Fibroblast of pulmonary artery (primary cell): Measurements from ENCODE around the gene TNNC2.
"Not testable (repeated sequence)": the region's sequence is repeated elsewhere in the genome, so short reads cannot be mapped to it uniquely, and the experiment has no call there.

ENCODE experiments used
- DNase-seq: peaks from one replicate; pipeline ENCODE4 v3.0.0-alpha.2; 2010; ENCODE audit warnings: low read depth
- H3K4me3 ChIP-seq: replicated peaks from 2 replicates; pipeline ENCODE4 v1.5.1; 2011; ENCODE audit warnings: low read depth, mild to moderate bottlenecking, control low read depth, low read length, moderate library complexity
- TF ChIP-seq, protein P1 (sequence below): IDR thresholded peaks from 2 replicates; pipeline ENCODE4 v1.5.1; 2011; ENCODE audit warnings: mild to moderate bottlenecking, control low read depth, low read length, inconsistent platforms; ENCODE audit errors: missing control alignments

Gene TNNC2

DNA sequence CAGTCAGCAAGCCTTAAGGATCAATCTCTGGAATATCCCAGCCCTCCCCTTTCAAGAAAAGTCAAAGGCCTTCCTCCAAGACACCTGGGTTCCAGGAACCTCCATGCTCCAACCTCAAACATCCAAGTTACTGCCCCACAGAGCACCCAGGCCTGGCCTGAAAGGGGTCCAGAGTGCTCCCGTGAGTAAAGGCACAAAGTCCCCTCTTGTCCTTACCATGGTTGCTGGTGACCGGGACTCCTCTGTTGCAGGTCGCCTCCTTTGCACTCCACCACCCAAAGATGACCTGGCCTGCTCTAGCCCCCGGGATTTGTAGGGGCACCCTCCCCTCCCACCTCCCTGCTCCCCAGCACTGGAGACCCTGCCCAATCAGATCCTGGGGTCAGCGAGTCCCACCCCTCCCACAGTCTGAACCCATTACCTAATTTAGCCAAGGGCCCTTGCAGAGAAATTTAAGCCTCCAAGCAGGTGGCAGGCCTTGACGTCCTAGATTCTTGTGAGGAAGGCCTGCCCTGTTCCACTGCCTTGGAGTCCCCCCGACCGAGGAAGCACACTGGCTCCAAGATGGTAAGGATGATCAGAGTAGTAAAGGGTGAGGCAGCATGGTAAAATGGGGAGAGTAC, at the start of gene TNNC2:
Gene TNNC2, minus strand, starts transcription at position 283 of the 623 bp plus-strand sequence. Its CDS starts 64 bp downstream, at position 219.
- H3K4me3 ChIP-seq, result no peak within 1 kb of the TSS
- DNase-seq, result no peak
- TF ChIP-seq, protein P1, sequence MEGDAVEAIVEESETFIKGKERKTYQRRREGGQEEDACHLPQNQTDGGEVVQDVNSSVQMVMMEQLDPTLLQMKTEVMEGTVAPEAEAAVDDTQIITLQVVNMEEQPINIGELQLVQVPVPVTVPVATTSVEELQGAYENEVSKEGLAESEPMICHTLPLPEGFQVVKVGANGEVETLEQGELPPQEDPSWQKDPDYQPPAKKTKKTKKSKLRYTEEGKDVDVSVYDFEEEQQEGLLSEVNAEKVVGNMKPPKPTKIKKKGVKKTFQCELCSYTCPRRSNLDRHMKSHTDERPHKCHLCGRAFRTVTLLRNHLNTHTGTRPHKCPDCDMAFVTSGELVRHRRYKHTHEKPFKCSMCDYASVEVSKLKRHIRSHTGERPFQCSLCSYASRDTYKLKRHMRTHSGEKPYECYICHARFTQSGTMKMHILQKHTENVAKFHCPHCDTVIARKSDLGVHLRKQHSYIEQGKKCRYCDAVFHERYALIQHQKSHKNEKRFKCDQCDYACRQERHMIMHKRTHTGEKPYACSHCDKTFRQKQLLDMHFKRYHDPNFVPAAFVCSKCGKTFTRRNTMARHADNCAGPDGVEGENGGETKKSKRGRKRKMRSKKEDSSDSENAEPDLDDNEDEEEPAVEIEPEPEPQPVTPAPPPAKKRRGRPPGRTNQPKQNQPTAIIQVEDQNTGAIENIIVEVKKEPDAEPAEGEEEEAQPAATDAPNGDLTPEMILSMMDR, result no peak

DNA sequence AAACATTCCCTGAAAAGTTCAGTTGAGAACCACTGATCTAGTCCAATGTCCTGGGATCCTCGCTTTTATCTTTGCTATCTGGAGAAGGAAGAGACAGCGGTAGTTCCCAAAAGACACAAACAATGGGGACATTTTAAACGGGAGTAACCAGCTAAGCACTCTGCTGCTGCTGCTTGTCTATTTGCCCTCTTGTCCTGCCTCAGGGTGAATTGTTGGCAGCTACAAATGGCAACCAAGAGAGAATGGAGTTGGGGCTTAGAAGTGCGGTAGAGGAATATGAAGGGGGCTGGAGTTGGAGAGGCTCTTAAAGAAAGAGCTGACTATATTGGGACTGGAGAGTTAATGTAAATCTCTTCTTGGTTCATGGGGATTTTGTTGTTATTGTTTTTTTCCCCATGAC, 47.5 kb upstream of the TNNC2 start:
- no peak overlapping the region for H3K4me3 ChIP-seq
- TF ChIP-seq, protein P1, result no peak

DNA sequence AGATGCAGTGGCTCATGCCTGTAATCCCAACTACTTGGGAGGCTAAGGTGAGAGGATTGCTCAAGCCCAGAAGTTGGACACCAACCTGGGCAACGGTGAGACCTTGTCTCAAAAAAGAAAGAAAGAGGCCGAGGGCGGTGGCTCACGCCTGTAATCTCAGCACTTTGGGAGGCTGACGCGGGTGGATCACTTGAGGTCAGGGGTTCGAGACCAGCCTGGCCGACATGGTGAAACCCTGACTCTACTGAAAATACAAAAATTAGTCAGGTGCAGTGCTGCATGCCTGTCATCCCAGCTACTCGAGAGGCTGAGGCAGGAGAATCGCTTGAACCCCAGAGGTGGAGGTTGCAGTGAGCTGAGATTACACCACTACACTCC, 47.0 kb upstream of the TNNC2 start:
- H3K4me3 ChIP-seq, DNase-seq: not testable (repeated sequence)

More for the DNA sequence above, 47.5 kb upstream of the TNNC2 start:
- DNase-seq, result no peak

DNA sequence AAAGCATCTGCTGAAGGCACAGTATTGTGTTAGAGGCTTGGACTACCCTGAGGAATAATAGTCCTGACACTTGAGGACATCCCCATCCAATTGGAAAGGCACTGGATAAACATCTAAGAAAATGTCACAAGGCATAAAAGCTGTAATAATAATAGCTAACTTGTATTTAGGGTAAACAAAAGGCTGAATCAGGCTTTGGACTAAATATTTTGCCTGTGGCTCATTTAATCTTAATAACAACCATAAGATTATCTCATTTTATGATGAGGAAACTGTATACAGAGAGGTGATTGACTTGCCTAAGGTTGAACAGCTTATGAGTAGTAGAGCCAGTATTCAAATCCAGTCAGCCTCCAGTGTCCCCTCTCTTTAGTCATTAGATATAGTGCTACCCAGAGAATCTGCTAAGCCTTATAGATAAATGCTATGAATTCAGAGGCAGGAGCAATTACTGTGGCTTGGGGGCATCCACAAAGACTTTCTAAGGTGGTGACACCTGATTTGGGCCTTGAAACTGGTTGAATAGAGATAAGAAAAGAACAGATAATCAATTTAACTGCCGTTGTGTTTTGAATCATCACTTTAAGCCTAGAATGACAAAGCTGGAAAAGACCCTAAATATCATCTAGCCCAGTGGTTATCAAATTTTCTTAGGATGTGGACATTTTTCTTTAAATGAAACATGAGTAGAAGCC, 46.4 kb upstream of the TNNC2 start:
- TF ChIP-seq, protein P1, result no peak
- H3K4me3 ChIP-seq, result no peak overlapping the region
- DNase-seq, result no peak

DNA sequence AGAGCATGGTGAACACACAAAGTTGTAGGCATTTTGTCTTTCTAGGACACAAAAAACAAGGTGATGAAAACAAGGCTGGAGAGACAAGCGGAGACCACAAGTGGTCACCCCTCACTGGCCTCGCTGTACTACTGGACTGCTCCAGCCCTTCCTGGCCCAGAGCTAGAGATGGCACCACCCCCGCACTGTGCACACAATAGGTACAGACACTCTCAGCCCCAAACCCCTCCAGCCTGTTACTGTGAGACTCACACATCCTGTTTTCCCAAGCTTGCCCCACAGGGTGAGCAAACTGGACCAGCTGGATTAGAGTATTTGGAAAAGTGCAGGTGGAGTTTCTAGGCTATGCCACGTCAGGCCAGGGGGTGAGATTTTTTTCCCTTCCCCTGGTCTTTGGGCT, 45.5 kb upstream of the TNNC2 start:
- TF ChIP-seq, protein P1, result no peak
- no peak for DNase-seq
- no peak overlapping the region for H3K4me3 ChIP-seq

DNA sequence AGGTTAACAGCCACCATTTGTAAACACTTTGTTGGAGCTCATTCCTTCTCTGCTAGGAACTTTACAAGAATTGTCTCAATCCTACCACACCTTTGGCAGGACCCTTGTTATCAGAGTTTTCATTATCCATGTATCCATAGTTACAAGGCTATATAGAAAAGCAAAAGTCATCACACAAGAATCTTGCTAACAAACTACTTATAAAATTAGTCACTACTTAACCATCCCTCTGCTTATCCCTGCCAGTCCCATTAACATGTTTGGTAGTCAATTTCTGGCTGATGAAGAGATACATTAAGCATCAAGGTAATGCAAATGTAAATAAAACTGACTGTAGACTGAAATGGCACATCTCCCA, 40.7 kb upstream of the TNNC2 start:
- DNase-seq, result peak; percentile 40
- TF ChIP-seq, protein P1, result no peak
- no peak overlapping the region for H3K4me3 ChIP-seq

DNA sequence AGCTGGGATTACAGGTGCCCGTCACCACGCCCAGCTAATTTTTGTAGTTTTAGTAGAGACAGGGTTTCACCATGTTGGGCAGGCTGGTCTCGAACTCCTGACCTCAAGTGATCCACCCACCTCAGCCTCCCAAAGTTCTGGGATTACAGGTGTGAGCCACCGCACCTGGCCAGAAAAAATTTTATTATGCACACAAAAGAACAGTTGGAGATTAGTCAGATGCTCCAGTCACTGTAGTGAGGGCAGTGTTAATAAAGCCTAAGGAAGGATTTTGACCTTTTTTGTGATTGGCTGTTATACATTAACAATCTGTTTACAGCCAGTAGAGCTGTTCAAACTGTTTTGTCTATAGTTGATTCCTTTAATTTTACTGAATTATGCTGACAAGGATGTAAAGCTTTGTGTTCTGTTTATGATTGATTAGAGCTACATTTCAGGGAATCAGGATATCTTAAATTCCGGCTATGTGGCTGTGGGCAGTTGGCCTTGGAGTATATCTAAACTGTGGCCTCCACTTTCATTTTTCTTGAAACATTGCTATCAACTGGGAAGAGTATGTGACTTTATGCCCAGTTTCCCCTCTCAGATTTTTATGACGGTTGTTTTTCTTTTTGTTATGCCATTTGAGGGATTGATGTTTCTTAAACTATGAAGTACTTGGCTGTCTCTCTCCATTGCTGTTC, 40.2 kb upstream of the TNNC2 start:
- DNase-seq, result no peak
- no peak overlapping the region for H3K4me3 ChIP-seq
- TF ChIP-seq, protein P1, result no peak
